WTC11 (cell line): ENCODE results near the gene CAB39. TPM values are rescaled to one million over a fixed set of nuclear protein-coding genes. Genes with fewer than 3 reads are reported as not detected.
A peak's percentile ranks its signal among the peaks of the same experiment; 100 is the strongest.

Experiments used
- ATAC-seq: fragments of 200-7000 bp; cut with Tn5 transposase; 2 replicates; pipeline ENCODE4 v1.10.0; 2021; ENCODE audit warnings: mild to moderate bottlenecking, moderate library complexity
- CTCF ChIA-PET: fragments of 300-600 bp; sonication (Branson Sonifier 250); formaldehyde crosslinking; loops from one replicate; lab custom pipeline; 2021; ENCODE audit warnings: antibody characterized with exemption; lab: Charles Lee
- POLR2A ChIA-PET: fragments of 350-600 bp; sonication (Branson Sonifier 250); formaldehyde crosslinking; loops from one replicate; lab custom pipeline; 2021; ENCODE audit warnings: antibody characterized with exemption; lab: Charles Lee
- DNase-seq: peaks from one replicate; pipeline ENCODE4 v3.0.0; 2021; ENCODE audit warnings: low spot score
- H3K27ac Mint-ChIP-seq: 2 replicates; pipeline ENCODE4 v1.8.0; 2021; ENCODE audit warnings: mixed read lengths
- H3K27me3 Mint-ChIP-seq: 2 replicates; pipeline ENCODE4 v1.8.0; 2021; ENCODE audit warnings: low read depth, mild to moderate bottlenecking, moderate library complexity, mixed read lengths
- H3K36me3 Mint-ChIP-seq: 2 replicates; pipeline ENCODE4 v1.8.0; 2021; ENCODE audit warnings: mixed read lengths
- H3K4me1 Mint-ChIP-seq: 2 replicates; pipeline ENCODE4 v1.8.0; 2022; ENCODE audit warnings: mixed read lengths
- H3K4me3 Mint-ChIP-seq: 2 replicates; pipeline ENCODE4 v1.8.0; 2021; ENCODE audit warnings: mild to moderate bottlenecking, moderate library complexity, mixed read lengths
- H3K9me3 Mint-ChIP-seq: 2 replicates; pipeline ENCODE4 v1.8.0; 2021; ENCODE audit warnings: mixed read lengths
- ATF1 ChIP-seq: sonication (generic); formaldehyde crosslinking; IDR thresholded peaks from 2 replicates; pipeline ENCODE4 v1.8.1; 2023; ENCODE audit warnings: mild to moderate bottlenecking, moderate library complexity, missing genetic modification reagents
- CREB1 ChIP-seq: sonication (generic); formaldehyde crosslinking; IDR thresholded peaks from 2 replicates; pipeline ENCODE4 v1.8.0; 2023; ENCODE audit warnings: mild to moderate bottlenecking, missing genetic modification reagents
- EMX1 ChIP-seq: fragments of 250-450 bp; sonication (Bioruptor Pico); IDR thresholded peaks from 2 replicates; pipeline ENCODE4 v1.8.0; 2021; ENCODE audit warnings: mild to moderate bottlenecking
- ETV6 ChIP-seq: sonication (generic); formaldehyde crosslinking; IDR thresholded peaks from 2 replicates; pipeline ENCODE4 v1.8.1; 2022; ENCODE audit warnings: mild to moderate bottlenecking, missing genetic modification reagents
- FOXJ3 ChIP-seq: sonication (generic); formaldehyde crosslinking; IDR thresholded peaks from 2 replicates; pipeline ENCODE4 v1.9.0; 2021; ENCODE audit warnings: missing genetic modification reagents, mild to moderate bottlenecking, borderline replicate concordance
- FOXP1 ChIP-seq: sonication (generic); formaldehyde crosslinking; IDR thresholded peaks from 2 replicates; pipeline ENCODE4 v1.8.0; 2022; ENCODE audit warnings: missing genetic modification reagents, mild to moderate bottlenecking, moderate library complexity, borderline replicate concordance
- GTF2I ChIP-seq: fragments of 250-450 bp; sonication (Bioruptor Pico); conservative IDR thresholded peaks from 2 replicates; pipeline ENCODE4 v1.4.0; 2021; ENCODE audit warnings: mild to moderate bottlenecking
- IRF2 ChIP-seq: sonication (generic); formaldehyde crosslinking; IDR thresholded peaks from 2 replicates; pipeline ENCODE4 v1.8.0; 2022; ENCODE audit warnings: low read depth, missing genetic modification reagents, borderline replicate concordance
- JAZF1 ChIP-seq: fragments of 250-450 bp; sonication (Bioruptor Pico); IDR thresholded peaks from 2 replicates; pipeline ENCODE4 v1.9.0; 2021; ENCODE audit warnings: moderate library complexity, mild to moderate bottlenecking, inconsistent platforms
- TP53 ChIP-seq: sonication (generic); formaldehyde crosslinking; IDR thresholded peaks from 2 replicates; pipeline ENCODE4 v1.8.1; 2023; ENCODE audit warnings: mild to moderate bottlenecking, missing genetic modification reagents
- ZNF423 ChIP-seq: fragments of 250-450 bp; sonication (Bioruptor Pico); IDR thresholded peaks from 2 replicates; pipeline ENCODE4 v2.1.2; 2022; ENCODE audit warnings: mild to moderate bottlenecking, moderate library complexity
- total RNA-seq: library from RNA; stranded (reverse); gene quantifications from 3 replicates; pipeline ENCODE4 v1.2.3, GENCODE V29; 2021
- TF ChIP-seq, protein P1 (sequence below): fragments of 200-600 bp; IDR thresholded peaks from 2 replicates; pipeline ENCODE4 v1.8.0; 2022; ENCODE audit warnings: antibody characterized with exemption
- TF ChIP-seq, protein P2 (sequence below): fragments of 250-450 bp; sonication (Bioruptor Pico); conservative IDR thresholded peaks from 2 replicates; pipeline ENCODE4 v1.9.0; 2021; ENCODE audit warnings: mild to moderate bottlenecking
- TF ChIP-seq, protein P3 (sequence below): fragments of 250-450 bp; sonication (Bioruptor Pico); IDR thresholded peaks from 2 replicates; pipeline ENCODE4 v1.8.0; 2021; ENCODE audit warnings: mild to moderate bottlenecking
- TF ChIP-seq, protein P4 (sequence below): sonication (generic); formaldehyde crosslinking; IDR thresholded peaks from 2 replicates; pipeline ENCODE4 v1.8.0; 2023; ENCODE audit warnings: mild to moderate bottlenecking, missing genetic modification reagents
- TF ChIP-seq, protein P5 (sequence below): fragments of 250-450 bp; sonication (Bioruptor Pico); IDR thresholded peaks from 2 replicates; pipeline ENCODE4 v1.9.0; 2021; ENCODE audit warnings: mild to moderate bottlenecking
- TF ChIP-seq, protein P6 (sequence below): sonication (generic); formaldehyde crosslinking; IDR thresholded peaks from 2 replicates; pipeline ENCODE4 v1.8.1; 2023; ENCODE audit warnings: mild to moderate bottlenecking, missing genetic modification reagents, moderate library complexity
- TF ChIP-seq, protein P7 (sequence below): sonication (generic); formaldehyde crosslinking; IDR thresholded peaks from 2 replicates; pipeline ENCODE4 v1.8.1; 2022; ENCODE audit warnings: low read depth, mild to moderate bottlenecking, moderate library complexity, missing genetic modification reagents, borderline replicate concordance

CAB39 gene
- total RNA-seq, 1 experiment from 2014 or later: 36.9 TPM

DNA sequence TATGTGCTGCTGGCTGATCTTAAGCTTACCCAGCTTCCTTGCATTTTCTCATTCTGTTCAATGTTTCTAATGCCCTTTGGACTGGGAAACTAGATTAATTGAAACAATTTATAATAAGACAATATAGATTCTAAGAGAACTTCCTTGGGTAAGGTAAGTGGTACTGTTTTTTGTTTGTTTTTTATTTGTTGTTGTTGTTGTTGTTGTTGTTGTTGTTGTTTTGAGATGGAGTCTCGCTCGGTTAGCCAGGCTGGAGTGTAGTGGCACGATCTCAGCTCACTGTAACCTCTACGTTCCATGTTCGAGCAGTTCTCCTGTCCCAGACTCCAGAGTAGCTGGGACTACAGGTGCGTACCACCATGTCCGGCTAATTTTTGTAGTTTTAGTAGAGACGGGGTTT is 49.1 kb downstream of the CAB39 start (continued):
- TF ChIP-seq, protein P1, sequence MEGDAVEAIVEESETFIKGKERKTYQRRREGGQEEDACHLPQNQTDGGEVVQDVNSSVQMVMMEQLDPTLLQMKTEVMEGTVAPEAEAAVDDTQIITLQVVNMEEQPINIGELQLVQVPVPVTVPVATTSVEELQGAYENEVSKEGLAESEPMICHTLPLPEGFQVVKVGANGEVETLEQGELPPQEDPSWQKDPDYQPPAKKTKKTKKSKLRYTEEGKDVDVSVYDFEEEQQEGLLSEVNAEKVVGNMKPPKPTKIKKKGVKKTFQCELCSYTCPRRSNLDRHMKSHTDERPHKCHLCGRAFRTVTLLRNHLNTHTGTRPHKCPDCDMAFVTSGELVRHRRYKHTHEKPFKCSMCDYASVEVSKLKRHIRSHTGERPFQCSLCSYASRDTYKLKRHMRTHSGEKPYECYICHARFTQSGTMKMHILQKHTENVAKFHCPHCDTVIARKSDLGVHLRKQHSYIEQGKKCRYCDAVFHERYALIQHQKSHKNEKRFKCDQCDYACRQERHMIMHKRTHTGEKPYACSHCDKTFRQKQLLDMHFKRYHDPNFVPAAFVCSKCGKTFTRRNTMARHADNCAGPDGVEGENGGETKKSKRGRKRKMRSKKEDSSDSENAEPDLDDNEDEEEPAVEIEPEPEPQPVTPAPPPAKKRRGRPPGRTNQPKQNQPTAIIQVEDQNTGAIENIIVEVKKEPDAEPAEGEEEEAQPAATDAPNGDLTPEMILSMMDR: no peak
- TF ChIP-seq, protein P2, sequence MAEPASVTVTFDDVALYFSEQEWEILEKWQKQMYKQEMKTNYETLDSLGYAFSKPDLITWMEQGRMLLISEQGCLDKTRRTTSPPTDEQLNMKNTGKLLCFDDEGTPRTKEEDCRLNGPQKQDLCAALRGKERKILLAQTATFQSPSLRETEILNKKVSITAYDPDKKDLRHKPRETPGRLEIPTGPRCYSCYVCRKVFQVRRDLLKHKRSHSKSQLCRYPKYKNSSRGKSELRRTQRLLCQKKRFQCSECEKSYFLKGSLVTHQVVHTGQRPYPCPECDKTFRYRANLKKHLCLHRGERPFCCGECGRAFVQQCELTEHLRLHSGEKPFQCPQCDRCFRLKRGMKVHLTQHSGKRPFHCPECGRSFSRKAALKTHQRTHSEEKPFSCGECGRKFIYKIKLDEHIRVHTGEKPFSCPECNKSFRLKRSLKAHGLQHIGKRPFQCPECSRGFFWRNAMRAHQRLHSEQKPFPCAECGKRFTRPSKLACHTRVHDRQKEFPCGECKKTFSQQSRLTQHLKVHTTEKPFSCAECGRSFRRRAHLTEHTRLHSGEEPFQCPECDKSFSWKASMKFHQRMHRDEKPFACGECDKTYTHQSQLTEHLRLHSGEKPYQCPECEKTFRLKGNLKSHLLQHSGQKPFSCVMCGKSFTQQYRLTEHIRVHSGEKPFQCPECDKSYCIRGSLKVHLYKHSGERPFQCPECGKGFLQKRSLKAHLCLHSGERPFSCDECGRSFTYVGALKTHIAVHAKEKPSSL (CRISPR knock-in tag): no peak
- TF ChIP-seq TP53 (CRISPR knock-in tag) (no peak), EMX1 (CRISPR knock-in tag) (no peak), FOXJ3 (no peak), ZNF423 (CRISPR knock-in tag) (no peak)

DNA sequence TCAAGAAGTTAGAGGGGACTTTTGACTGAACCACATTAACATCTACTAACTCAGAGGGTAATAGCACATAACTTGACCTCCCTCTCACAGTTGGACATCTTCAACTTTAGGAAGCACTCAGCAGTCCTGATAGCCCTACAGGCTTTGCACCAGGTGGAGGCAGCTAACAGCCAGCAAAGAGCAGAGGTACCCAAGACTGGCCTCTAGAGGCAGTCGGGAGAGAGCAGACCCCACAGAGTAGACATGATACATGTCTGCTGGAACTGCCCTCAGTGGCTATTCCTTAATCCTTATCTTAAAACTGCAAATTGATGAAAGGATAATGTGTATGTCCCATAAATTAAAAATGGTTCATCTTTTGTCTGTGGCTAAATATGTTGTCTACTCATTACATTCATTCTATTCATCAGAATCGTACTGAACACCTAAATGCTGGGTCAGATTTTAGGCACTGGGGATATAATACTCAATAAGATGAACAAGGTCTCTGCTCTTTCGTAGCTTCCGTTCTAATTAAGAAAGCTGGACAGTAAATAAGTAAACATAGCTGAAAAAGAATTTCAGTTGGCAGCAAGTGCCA is 49.8 kb downstream of the CAB39 start:
- Mint-ChIP-seq H3K27me3 (no peaks in the 10 kb centered on the region), H3K36me3 (peaks cover 4% of the 10 kb centered on the region), H3K4me1 (peaks cover 36% of the 10 kb centered on the region), H3K27ac (peak overlapping the region; percentile 24; the same call in 1 of the 2 replicates), H3K9me3 (no peaks in the 10 kb centered on the region), H3K4me3 (no peak overlapping the region)
- no peak for TF ChIP-seq JAZF1
- TF ChIP-seq, protein P3, sequence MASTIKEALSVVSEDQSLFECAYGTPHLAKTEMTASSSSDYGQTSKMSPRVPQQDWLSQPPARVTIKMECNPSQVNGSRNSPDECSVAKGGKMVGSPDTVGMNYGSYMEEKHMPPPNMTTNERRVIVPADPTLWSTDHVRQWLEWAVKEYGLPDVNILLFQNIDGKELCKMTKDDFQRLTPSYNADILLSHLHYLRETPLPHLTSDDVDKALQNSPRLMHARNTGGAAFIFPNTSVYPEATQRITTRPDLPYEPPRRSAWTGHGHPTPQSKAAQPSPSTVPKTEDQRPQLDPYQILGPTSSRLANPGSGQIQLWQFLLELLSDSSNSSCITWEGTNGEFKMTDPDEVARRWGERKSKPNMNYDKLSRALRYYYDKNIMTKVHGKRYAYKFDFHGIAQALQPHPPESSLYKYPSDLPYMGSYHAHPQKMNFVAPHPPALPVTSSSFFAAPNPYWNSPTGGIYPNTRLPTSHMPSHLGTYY (CRISPR knock-in tag): 0 out of 2 replicates have a peak, but pooled peaks have one; percentile 24
- ChIA-PET POLR2A (interaction anchor here (0.6 kb wide), 1 partner anchor 10 kb away, joined by 7 read pairs; no protein-coding TSS in a partner anchor), CTCF (interaction anchor here (0.6 to 1.5 kb wide), 12 partner anchors 12 to 128 kb away, joined by 3 to 12 read pairs (median 4); no protein-coding TSS in a partner anchor)
- peak; percentile 54 for DNase-seq
- peak; percentile 99 for ATAC-seq

DNA sequence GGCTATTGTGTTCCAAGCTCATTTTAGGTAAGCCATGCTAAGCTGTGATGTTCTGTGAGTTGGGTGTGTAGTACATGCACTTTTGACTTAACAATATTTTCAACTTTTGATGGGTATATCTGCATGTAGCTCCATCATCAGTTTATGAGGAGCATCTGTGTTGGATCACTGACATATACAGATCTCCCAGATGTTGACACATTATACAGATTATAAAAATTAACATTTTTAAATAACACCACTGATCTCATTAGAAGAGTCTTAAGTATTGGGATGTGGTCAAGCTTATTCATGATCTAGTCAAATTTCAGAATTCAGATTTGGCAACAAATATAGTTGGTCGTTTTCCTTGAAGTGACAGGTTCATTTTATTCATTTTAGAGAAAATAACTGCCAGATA is 51.7 kb downstream of the CAB39 start:
- DNase-seq: no peak
- no peak overlapping the region for H3K4me3 Mint-ChIP-seq
- H3K27me3 Mint-ChIP-seq: no peaks in the 10 kb centered on the region
- ATAC-seq: no peak
- POLR2A ChIA-PET: no interaction called here
- H3K27ac Mint-ChIP-seq: no peak overlapping the region
- CTCF ChIA-PET: no interaction called here
- H3K36me3 Mint-ChIP-seq: peaks cover 4% of the 10 kb centered on the region
- H3K4me1 Mint-ChIP-seq: peaks cover 18% of the 10 kb centered on the region
- H3K9me3 Mint-ChIP-seq: no peaks in the 10 kb centered on the region
- TF ChIP-seq, protein P4, sequence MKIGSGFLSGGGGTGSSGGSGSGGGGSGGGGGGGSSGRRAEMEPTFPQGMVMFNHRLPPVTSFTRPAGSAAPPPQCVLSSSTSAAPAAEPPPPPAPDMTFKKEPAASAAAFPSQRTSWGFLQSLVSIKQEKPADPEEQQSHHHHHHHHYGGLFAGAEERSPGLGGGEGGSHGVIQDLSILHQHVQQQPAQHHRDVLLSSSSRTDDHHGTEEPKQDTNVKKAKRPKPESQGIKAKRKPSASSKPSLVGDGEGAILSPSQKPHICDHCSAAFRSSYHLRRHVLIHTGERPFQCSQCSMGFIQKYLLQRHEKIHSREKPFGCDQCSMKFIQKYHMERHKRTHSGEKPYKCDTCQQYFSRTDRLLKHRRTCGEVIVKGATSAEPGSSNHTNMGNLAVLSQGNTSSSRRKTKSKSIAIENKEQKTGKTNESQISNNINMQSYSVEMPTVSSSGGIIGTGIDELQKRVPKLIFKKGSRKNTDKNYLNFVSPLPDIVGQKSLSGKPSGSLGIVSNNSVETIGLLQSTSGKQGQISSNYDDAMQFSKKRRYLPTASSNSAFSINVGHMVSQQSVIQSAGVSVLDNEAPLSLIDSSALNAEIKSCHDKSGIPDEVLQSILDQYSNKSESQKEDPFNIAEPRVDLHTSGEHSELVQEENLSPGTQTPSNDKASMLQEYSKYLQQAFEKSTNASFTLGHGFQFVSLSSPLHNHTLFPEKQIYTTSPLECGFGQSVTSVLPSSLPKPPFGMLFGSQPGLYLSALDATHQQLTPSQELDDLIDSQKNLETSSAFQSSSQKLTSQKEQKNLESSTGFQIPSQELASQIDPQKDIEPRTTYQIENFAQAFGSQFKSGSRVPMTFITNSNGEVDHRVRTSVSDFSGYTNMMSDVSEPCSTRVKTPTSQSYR (CRISPR knock-in tag): no peak
- TF ChIP-seq, protein P2 (CRISPR knock-in tag): no peak
- TF ChIP-seq, protein P5, sequence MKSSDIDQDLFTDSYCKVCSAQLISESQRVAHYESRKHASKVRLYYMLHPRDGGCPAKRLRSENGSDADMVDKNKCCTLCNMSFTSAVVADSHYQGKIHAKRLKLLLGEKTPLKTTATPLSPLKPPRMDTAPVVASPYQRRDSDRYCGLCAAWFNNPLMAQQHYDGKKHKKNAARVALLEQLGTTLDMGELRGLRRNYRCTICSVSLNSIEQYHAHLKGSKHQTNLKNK (CRISPR knock-in tag): no peak
- TF ChIP-seq ATF1 (CRISPR knock-in tag): no peak
- TF ChIP-seq FOXP1: no peak
- no peak for TF ChIP-seq CREB1 (CRISPR knock-in tag)
- TF ChIP-seq IRF2 (CRISPR knock-in tag): no peak
- no peak for TF ChIP-seq ETV6 (CRISPR knock-in tag)
- TF ChIP-seq, protein P6, sequence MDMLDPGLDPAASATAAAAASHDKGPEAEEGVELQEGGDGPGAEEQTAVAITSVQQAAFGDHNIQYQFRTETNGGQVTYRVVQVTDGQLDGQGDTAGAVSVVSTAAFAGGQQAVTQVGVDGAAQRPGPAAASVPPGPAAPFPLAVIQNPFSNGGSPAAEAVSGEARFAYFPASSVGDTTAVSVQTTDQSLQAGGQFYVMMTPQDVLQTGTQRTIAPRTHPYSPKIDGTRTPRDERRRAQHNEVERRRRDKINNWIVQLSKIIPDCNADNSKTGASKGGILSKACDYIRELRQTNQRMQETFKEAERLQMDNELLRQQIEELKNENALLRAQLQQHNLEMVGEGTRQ (CRISPR knock-in tag): no peak
- TF ChIP-seq, protein P7, sequence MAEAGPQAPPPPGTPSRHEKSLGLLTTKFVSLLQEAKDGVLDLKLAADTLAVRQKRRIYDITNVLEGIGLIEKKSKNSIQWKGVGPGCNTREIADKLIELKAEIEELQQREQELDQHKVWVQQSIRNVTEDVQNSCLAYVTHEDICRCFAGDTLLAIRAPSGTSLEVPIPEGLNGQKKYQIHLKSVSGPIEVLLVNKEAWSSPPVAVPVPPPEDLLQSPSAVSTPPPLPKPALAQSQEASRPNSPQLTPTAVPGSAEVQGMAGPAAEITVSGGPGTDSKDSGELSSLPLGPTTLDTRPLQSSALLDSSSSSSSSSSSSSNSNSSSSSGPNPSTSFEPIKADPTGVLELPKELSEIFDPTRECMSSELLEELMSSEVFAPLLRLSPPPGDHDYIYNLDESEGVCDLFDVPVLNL (CRISPR knock-in tag): no peak
- no peak for TF ChIP-seq GTF2I (CRISPR knock-in tag)
- TF ChIP-seq FOXJ3: no peak
